ELF-1 (cell line): ENCODE measurements around the gene NSUN6.
"Not testable (repeated sequence)": the region's sequence is repeated elsewhere in the genome, so short reads cannot be mapped to it uniquely, and the experiment has no call there.

Experiments used
- DNase-seq: peaks from one replicate; pipeline ENCODE4 v3.0.0-alpha.2; 2016; ENCODE audit warnings: low read depth, low spot score

The NSUN6 gene

GRCh38 chr10:18607503-18608378 lies 43.6 kb downstream of the NSUN6 start:
- DNase-seq, result no peak

- no peak for DNase-seq
These were observed 45.2 kb downstream of the NSUN6 start for GRCh38 chr10:18606051-18606695.

- DNase-seq, result no peak
These were observed 50.1 kb downstream of the NSUN6 start for GRCh38 chr10:18601321-18601720.

GRCh38 chr10:18599392-18599791 lies 52.0 kb downstream of the NSUN6 start:
- DNase-seq, result no peak

GRCh38 chr10:18594574-18595156 lies 56.7 kb downstream of the NSUN6 start:
- DNase-seq, result peak; percentile 55

- not testable (repeated sequence) for DNase-seq
These were observed 60.2 kb downstream of the NSUN6 start for GRCh38 chr10:18591141-18591540.

GRCh38 chr10:18586637-18587036 lies 64.8 kb downstream of the NSUN6 start:
- DNase-seq, result not testable (repeated sequence)

GRCh38 chr10:18583575-18584270 lies 67.7 kb downstream of the NSUN6 start:
- peak; percentile 40 for DNase-seq

GRCh38 chr10:18582803-18583202 lies 68.6 kb downstream of the NSUN6 start:
- no peak for DNase-seq

- no peak for DNase-seq
These were observed 73.3 kb downstream of the NSUN6 start for GRCh38 chr10:18577823-18578685.

GRCh38 chr10:18576586-18576985 lies 74.8 kb downstream of the NSUN6 start:
- DNase-seq, result no peak

- DNase-seq, result no peak
These were observed 78.3 kb downstream of the NSUN6 start for GRCh38 chr10:18572959-18573561.

- DNase-seq, result no peak
These were observed 79.6 kb downstream of the NSUN6 start for GRCh38 chr10:18571780-18572179.

GRCh38 chr10:18571076-18571475 lies 80.3 kb downstream of the NSUN6 start:
- DNase-seq, result no peak

- not testable (repeated sequence) for DNase-seq
These were observed 81.0 kb downstream of the NSUN6 start for GRCh38 chr10:18570386-18570785.

GRCh38 chr10:18567343-18567856 lies 84.0 kb downstream of the NSUN6 start:
- no peak for DNase-seq

- no peak for DNase-seq
These were observed 85.2 kb downstream of the NSUN6 start for GRCh38 chr10:18566177-18566576.

GRCh38 chr10:18565006-18565405 lies 86.4 kb downstream of the NSUN6 start:
- DNase-seq, result no peak

GRCh38 chr10:18563003-18563726 lies 88.2 kb downstream of the NSUN6 start:
- DNase-seq, result no peak
